OCI-LY7 (cell line): ENCODE data around the gene SIRPA. TPM values are rescaled to one million over a fixed set of nuclear protein-coding genes. Genes with fewer than 3 reads are reported as not detected.

Experiments
- BruUV-seq: library from RNA; stranded (reverse); fragments of 400-500 nt; replicated peaks from 2 replicates; lab custom pipeline; 2021; lab: Mats Ljungman, UMichigan
- CTCF ChIA-PET: fragments of 300-600 bp; sonication (Branson Sonifier 250); formaldehyde crosslinking; loops from one replicate; lab custom pipeline; 2022; ENCODE audit warnings: antibody characterized with exemption; ENCODE audit not compliant: unreplicated experiment; lab: Charles Lee
- POLR2A ChIA-PET: fragments of 300-600 bp; sonication (Branson Sonifier 250); formaldehyde crosslinking; loops from one replicate; lab custom pipeline; 2022; ENCODE audit warnings: antibody characterized with exemption; lab: Charles Lee
- DNase-seq: peaks from one replicate; pipeline ENCODE4 v3.0.0-alpha.2; 2015; ENCODE audit warnings: low spot score
- H2AFZ ChIP-seq: fragments of 200-600 bp; sonication (generic), shearing (Covaris generic); 2 replicates; pipeline ENCODE4 v1.6.1; 2014; ENCODE audit warnings: mild to moderate bottlenecking, antibody characterized with exemption, low read length, moderate library complexity
- H3K27ac ChIP-seq: fragments of 200-600 bp; sonication (generic); 2 replicates; pipeline ENCODE4 v1.5.1; 2014; ENCODE audit warnings: mixed run types, low read depth, mild to moderate bottlenecking, moderate library complexity, low read length, inconsistent platforms; ENCODE audit not compliant: poor library complexity, severe bottlenecking
- H3K36me3 ChIP-seq: fragments of 200-600 bp; sonication (generic); 2 replicates; pipeline ENCODE4 v1.6.1; 2014; ENCODE audit warnings: mild to moderate bottlenecking, antibody characterized with exemption, low read length, moderate library complexity, mixed read lengths; ENCODE audit not compliant: insufficient read depth
- H3K4me1 ChIP-seq: fragments of 200-600 bp; sonication (generic); 2 replicates; pipeline ENCODE4 v1.5.1; 2014; ENCODE audit warnings: mild to moderate bottlenecking, low read length; ENCODE audit not compliant: insufficient read depth, poor library complexity, severe bottlenecking
- H3K4me2 ChIP-seq: fragments of 200-600 bp; sonication (generic); 2 replicates; pipeline ENCODE4 v1.6.1; 2014; ENCODE audit warnings: mild to moderate bottlenecking, low read length
- H3K4me3 ChIP-seq: fragments of 200-600 bp; sonication (generic); 2 replicates; pipeline ENCODE4 v1.5.1; 2014; ENCODE audit warnings: mild to moderate bottlenecking, low read depth, low read length; ENCODE audit not compliant: poor library complexity, severe bottlenecking
- H3K79me2 ChIP-seq: fragments of 200-600 bp; sonication (generic); 2 replicates; pipeline ENCODE4 v1.6.1; 2016; ENCODE audit warnings: low read depth, mild to moderate bottlenecking, low read length, moderate library complexity, mixed read lengths; ENCODE audit not compliant: insufficient read depth
- H3K9me2 ChIP-seq: fragments of 200-600 bp; sonication (generic); 2 replicates; pipeline ENCODE4 v1.6.1; 2016; ENCODE audit warnings: mild to moderate bottlenecking, low read length, mixed read lengths; ENCODE audit not compliant: insufficient read depth
- H3K9me3 ChIP-seq: fragments of 200-600 bp; sonication (generic); 2 replicates; pipeline ENCODE4 v1.6.1; 2014; ENCODE audit warnings: mild to moderate bottlenecking, mixed run types, low read length, mixed read lengths
- H4K20me1 ChIP-seq: fragments of 200-600 bp; sonication (generic); 2 replicates; pipeline ENCODE4 v1.6.1; 2014; ENCODE audit warnings: mild to moderate bottlenecking, antibody characterized with exemption, low read length, moderate library complexity, mixed read lengths; ENCODE audit not compliant: insufficient read depth
- CTCF ChIP-seq: fragments of 200-600 bp; sonication (generic); conservative IDR thresholded peaks from 2 replicates; pipeline ENCODE4 v1.5.1; 2014; ENCODE audit warnings: mild to moderate bottlenecking, antibody characterized with exemption, low read length, moderate library complexity, mixed read lengths
- EZH2phosphoT487 ChIP-seq: fragments of 200-600 bp; sonication (generic); IDR thresholded peaks from 2 replicates; pipeline ENCODE4 v1.6.1; 2018; ENCODE audit warnings: low read depth, borderline replicate concordance, mild to moderate bottlenecking, mixed run types, antibody characterized with exemption, low read length, moderate library complexity, mixed read lengths
- intact Hi-C: fragments of 100-400 bp; cut with micrococcal nuclease; formaldehyde crosslinking; loops from one replicate; pipeline ENCODE4 v1.10.0; 2022; ENCODE audit not compliant: unreplicated experiment
- total RNA-seq, 2 experiments: library from RNA; depleted of rRNA in 1 of 2; stranded (reverse); fragments of >200 nt in 1 of 2; shearing (Covaris generic) in 1 of 2; gene quantifications; 2 replicates each; pipeline ENCODE4 v1.2.3, GENCODE V29; 2014 to 2022

The SIRPA gene
- total RNA-seq, 2 experiments from 2014 or later = not detected

GRCh38 chr20:1885254-1885653 lies 10.0 kb upstream of the SIRPA start:
- BruUV-seq = no TSS peak
- Histone ChIP-seq H3K4me3 (no peak overlapping the region), H3K36me3 (no peaks in the 10 kb centered on the region), H3K4me1 (no peaks in the 10 kb centered on the region), H4K20me1 (no peaks in the 10 kb centered on the region), H3K9me3 (no peaks in the 10 kb centered on the region), H3K27ac (no peak overlapping the region), H3K9me2 (no peaks in the 10 kb centered on the region), H3K79me2 (no peaks in the 10 kb centered on the region), H2AFZ (no peak overlapping the region), H3K4me2 (no peak overlapping the region)
- ChIA-PET CTCF (no interaction called here), POLR2A (no interaction called here)
- intact Hi-C loops = no loop called here
- DNase-seq = no peak
- TF ChIP-seq CTCF = no peak
- no peak for TF ChIP-seq EZH2phosphoT487

- TF ChIP-seq EZH2phosphoT487 (no peak), CTCF (no peak)
- Histone ChIP-seq H3K4me1 (no peaks in the 10 kb centered on the region), H3K79me2 (no peaks in the 10 kb centered on the region), H3K27ac (no peak overlapping the region), H3K4me3 (no peak overlapping the region), H2AFZ (no peak overlapping the region), H3K36me3 (no peaks in the 10 kb centered on the region), H3K9me3 (no peaks in the 10 kb centered on the region), H3K4me2 (no peak overlapping the region), H4K20me1 (no peaks in the 10 kb centered on the region), H3K9me2 (no peaks in the 10 kb centered on the region)
- no peak for DNase-seq
- BruUV-seq = no TSS peak
- intact Hi-C loops = no loop called here
- ChIA-PET POLR2A (no interaction called here), CTCF (no interaction called here)
These were observed 9.1 kb upstream of the SIRPA start for GRCh38 chr20:1885940-1886693.

- no peak for TF ChIP-seq CTCF
- TF ChIP-seq EZH2phosphoT487 = no peak
- no peaks in the 10 kb centered on the region for H3K9me3 ChIP-seq
- H2AFZ ChIP-seq = no peak overlapping the region
- no peak overlapping the region for H3K4me3 ChIP-seq
- no peak overlapping the region for H3K27ac ChIP-seq
- no peaks in the 10 kb centered on the region for H3K36me3 ChIP-seq
- ChIA-PET POLR2A (no interaction called here), CTCF (interaction anchor here (0.6 kb wide), 1 partner anchor 327 kb away, joined by 3 read pairs; no protein-coding TSS in a partner anchor)
- no peak overlapping the region for H3K4me2 ChIP-seq
- intact Hi-C loops = no loop called here
- H4K20me1 ChIP-seq = no peaks in the 10 kb centered on the region
- no peaks in the 10 kb centered on the region for H3K4me1 ChIP-seq
- H3K79me2 ChIP-seq = no peaks in the 10 kb centered on the region
- H3K9me2 ChIP-seq = no peaks in the 10 kb centered on the region
- DNase-seq = no peak
- no TSS peak for BruUV-seq
These were observed 7.9 kb upstream of the SIRPA start for GRCh38 chr20:1887321-1887720.
